IPS-NIHi11 (cell line): ENCODE results near the gene NUMBL.
A peak's percentile ranks its signal among the peaks of the same experiment; 100 is the strongest.
"Not testable (repeated sequence)": the region's sequence is repeated elsewhere in the genome, so short reads cannot be mapped to it uniquely, and the experiment has no call there.

Source experiments
- DNase-seq: peaks from one replicate; pipeline ENCODE4 v3.0.0; 2012; ENCODE audit warnings: mixed read lengths, low spot score

Gene NUMBL

GRCh38 chr19:40690050-40690692 is at the start of gene NUMBL:
Gene NUMBL, minus strand, starts transcription at chr19:40690651. Its CDS starts 168 bp downstream, at chr19:40690483.
- DNase-seq, result no peak

- no peak for DNase-seq
These were observed 48.8 kb upstream of the NUMBL start for GRCh38 chr19:40739030-40739839.

GRCh38 chr19:40737102-40737644 is 46.7 kb upstream of the NUMBL start:
- DNase-seq, result no peak

GRCh38 chr19:40736661-40737060 is 46.2 kb upstream of the NUMBL start:
- DNase-seq, result no peak

- DNase-seq, result no peak
These were observed 44.7 kb upstream of the NUMBL start for GRCh38 chr19:40735013-40735771.

GRCh38 chr19:40733149-40733548 is 42.7 kb upstream of the NUMBL start:
- no peak for DNase-seq

- not testable (repeated sequence) for DNase-seq
These were observed 41.9 kb upstream of the NUMBL start for GRCh38 chr19:40732304-40732703.

GRCh38 chr19:40730065-40730464 is 39.6 kb upstream of the NUMBL start:
- DNase-seq, result not testable (repeated sequence)

GRCh38 chr19:40726279-40726678 is 35.8 kb upstream of the NUMBL start:
- DNase-seq, result no peak

- no peak for DNase-seq
These were observed 34.4 kb upstream of the NUMBL start for GRCh38 chr19:40724855-40725254.

- DNase-seq, result no peak
These were observed 33.9 kb upstream of the NUMBL start for GRCh38 chr19:40724315-40724714.

GRCh38 chr19:40723661-40724254 is 33.3 kb upstream of the NUMBL start:
- DNase-seq, result no peak

- no peak for DNase-seq
These were observed 31.6 kb upstream of the NUMBL start for GRCh38 chr19:40721936-40722661.

- DNase-seq, result no peak
These were observed 30.7 kb upstream of the NUMBL start for GRCh38 chr19:40721140-40721486.

- DNase-seq, result no peak
These were observed 29.0 kb upstream of the NUMBL start for GRCh38 chr19:40719414-40719894.

- peak; percentile 70 for DNase-seq
These were observed 28.4 kb upstream of the NUMBL start for GRCh38 chr19:40718774-40719391.

GRCh38 chr19:40717880-40718773 is 27.7 kb upstream of the NUMBL start:
- no peak for DNase-seq

GRCh38 chr19:40717325-40717879 is 27.0 kb upstream of the NUMBL start:
- DNase-seq, result no peak
